Measurements from ENCODE around the gene COQ8A.

The COQ8A gene

DNA sequence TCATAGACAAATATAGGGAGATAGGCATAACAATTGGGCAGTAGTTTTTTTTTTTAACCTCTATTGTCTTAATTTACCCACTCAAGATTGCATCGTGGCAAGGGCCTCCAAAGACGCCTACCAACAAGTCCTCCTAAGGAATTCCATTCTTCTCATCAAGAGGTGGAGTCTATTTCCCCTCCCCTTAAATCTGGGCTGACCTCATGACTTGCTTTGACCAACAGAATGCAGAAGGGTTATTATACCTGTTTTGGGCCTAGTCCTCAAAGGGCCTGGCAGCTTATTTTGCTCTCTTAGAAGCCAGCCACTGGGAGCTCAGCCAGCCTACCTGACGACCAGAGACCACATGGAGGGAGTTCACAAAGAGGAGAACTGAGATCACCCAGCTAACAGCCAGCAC lies 92.3 kb downstream of the COQ8A start:
- H3K36me3 ChIP-seq (ENCODE audit: insufficient read depth, insufficient read length, low read length): peaks cover 35% of the 10 kb centered on the region
- no peaks in the 10 kb centered on the region for H3K4me1 ChIP-seq (ENCODE audit: insufficient read depth, insufficient read length)

GRCh38 chr1:227033880-227034279 lies 93.8 kb downstream of the COQ8A start:
- Histone ChIP-seq H3K4me1 (ENCODE audit: insufficient read depth, insufficient read length) (no peaks in the 10 kb centered on the region), H3K4me3 (ENCODE audit: insufficient read length, low read depth) (no peak overlapping the region), H3K36me3 (ENCODE audit: insufficient read depth, insufficient read length, low read length) (peaks cover 22% of the 10 kb centered on the region), H3K9me3 (ENCODE audit: insufficient read depth, low read length) (no peaks in the 10 kb centered on the region), H3K9ac (ENCODE audit: insufficient read length, low read depth) (no peak overlapping the region), H3K27me3 (ENCODE audit: insufficient read depth, insufficient read length) (no peaks in the 10 kb centered on the region)
- TF ChIP-seq SUZ12 (IDR thresholded peaks at IDR 0.05; ENCODE audit: extremely low read depth, insufficient read depth, insufficient read length) (no peak), ZNF274 (IDR thresholded peaks at IDR 0.05; ENCODE audit: low read depth, low read length) (no peak)
- DNase-seq (ENCODE audit: low read depth, low spot score): no peak

More for the DNA sequence above, 92.3 kb downstream of the COQ8A start:
- DNase-seq (ENCODE audit: low read depth, low spot score): peak; percentile 22
- Histone ChIP-seq H3K9ac (ENCODE audit: insufficient read length, low read depth) (no peak overlapping the region), H3K9me3 (ENCODE audit: insufficient read depth, low read length) (no peaks in the 10 kb centered on the region), H3K4me3 (ENCODE audit: insufficient read length, low read depth) (no peak overlapping the region), H3K27me3 (ENCODE audit: insufficient read depth, insufficient read length) (no peaks in the 10 kb centered on the region)
- no peak for TF ChIP-seq YY1 (IDR thresholded peaks at IDR 0.05; ENCODE audit: insufficient read depth, insufficient read length)
- no peak for TF ChIP-seq ZNF274 (IDR thresholded peaks at IDR 0.05; ENCODE audit: low read depth, low read length)
- no peak for TF ChIP-seq SUZ12 (IDR thresholded peaks at IDR 0.05; ENCODE audit: extremely low read depth, insufficient read depth, insufficient read length)

DNA sequence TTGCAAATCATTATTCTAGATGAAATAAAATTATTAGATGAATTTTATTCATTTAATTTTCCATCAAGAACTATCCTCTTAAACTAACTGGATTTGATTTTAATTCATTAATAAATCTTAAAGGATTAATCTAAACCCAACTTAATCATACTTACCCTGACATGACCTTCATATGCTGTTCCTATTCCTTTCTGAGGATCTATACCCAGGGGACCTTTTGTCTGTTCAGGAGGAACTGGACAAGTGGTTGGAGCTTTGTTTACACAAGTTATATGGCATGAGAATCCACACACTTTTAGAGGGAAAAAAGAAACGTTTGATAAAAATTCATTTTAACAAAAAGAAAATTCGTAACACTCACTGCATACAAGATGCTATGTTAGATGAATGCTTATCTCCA lies 95.2 kb downstream of the COQ8A start:
- H3K4me3 ChIP-seq (ENCODE audit: insufficient read length, low read depth): no peak overlapping the region
- no peaks in the 10 kb centered on the region for H3K4me1 ChIP-seq (ENCODE audit: insufficient read depth, insufficient read length)
- H3K9ac ChIP-seq (ENCODE audit: insufficient read length, low read depth): no peak overlapping the region
- no peaks in the 10 kb centered on the region for H3K9me3 ChIP-seq (ENCODE audit: insufficient read depth, low read length)
- no peak for DNase-seq (ENCODE audit: low read depth, low spot score)
- H3K36me3 ChIP-seq (ENCODE audit: insufficient read depth, insufficient read length, low read length): peaks cover 21% of the 10 kb centered on the region
- H3K27me3 ChIP-seq (ENCODE audit: insufficient read depth, insufficient read length): no peaks in the 10 kb centered on the region
- TF ChIP-seq ZNF274 (IDR thresholded peaks at IDR 0.05; ENCODE audit: low read depth, low read length): no peak

GRCh38 chr1:227037121-227037520 lies 97.0 kb downstream of the COQ8A start:
- Histone ChIP-seq H3K27me3 (ENCODE audit: insufficient read depth, insufficient read length) (no peaks in the 10 kb centered on the region), H3K4me1 (ENCODE audit: insufficient read depth, insufficient read length) (no peaks in the 10 kb centered on the region), H3K36me3 (ENCODE audit: insufficient read depth, insufficient read length, low read length) (peaks cover 5% of the 10 kb centered on the region), H3K9ac (ENCODE audit: insufficient read length, low read depth) (no peak overlapping the region), H3K9me3 (ENCODE audit: insufficient read depth, low read length) (no peaks in the 10 kb centered on the region), H3K4me3 (ENCODE audit: insufficient read length, low read depth) (no peak overlapping the region)
- DNase-seq (ENCODE audit: low read depth, low spot score): no peak
- TF ChIP-seq ZNF274 (IDR thresholded peaks at IDR 0.05; ENCODE audit: low read depth, low read length) (no peak), SUZ12 (IDR thresholded peaks at IDR 0.05; ENCODE audit: extremely low read depth, insufficient read depth, insufficient read length) (no peak), YY1 (IDR thresholded peaks at IDR 0.05; ENCODE audit: insufficient read depth, insufficient read length) (no peak)
